ENCODE measurements around the gene EFCAB11. TPM values are rescaled to one million over a fixed set of nuclear protein-coding genes. Genes with fewer than 3 reads are reported as not detected.

The EFCAB11 gene
- total and polyA plus RNA-seq, 9 of the 15 experiments (the other 6 are each of a cell fraction or from before 2014, with no cell fraction given): 13.4 to 37.9 (median 17.4) TPM

GRCh38 chr14:89755816-89756215 is 198.7 kb downstream of the EFCAB11 start:
- TF ChIP-seq ZNF668 (CRISPR knock-in tag; IDR thresholded peaks at IDR 0.05): no peak
- no peak for TF ChIP-seq MED1 (CRISPR knock-in tag; IDR thresholded peaks at IDR 0.05; ENCODE audit: borderline replicate concordance)
- no peak for TF ChIP-seq HEY1 (CRISPR knock-in tag; IDR thresholded peaks at IDR 0.05; ENCODE audit: borderline replicate concordance)
- TF ChIP-seq ZBTB43 (CRISPR knock-in tag; IDR thresholded peaks at IDR 0.05): no peak
- no peak for TF ChIP-seq DPF2 (IDR thresholded peaks at IDR 0.05)
- no peak for TF ChIP-seq ZNF146 (CRISPR knock-in tag; IDR thresholded peaks at IDR 0.05; ENCODE audit: unreplicated experiment)
- TF ChIP-seq SP1 (CRISPR knock-in tag; IDR thresholded peaks at IDR 0.05): no peak
- Histone ChIP-seq H3K27ac (ENCODE audit: extremely low read depth, low read depth, low read length) (no peak overlapping the region), H3K9me1 (ENCODE audit: control insufficient read depth, insufficient read depth, low read length) (no peaks in the 10 kb centered on the region), H3K4me3 (no peak overlapping the region), H3K4me1 (replicated peaks in 1 of 2; ENCODE audit: control insufficient read depth in 2 of 2, insufficient read depth in 2 of 2, low read length in 2 of 2) (no peaks in the 10 kb centered on the region), H3K4me2 (ENCODE audit: insufficient read depth, low read length) (no peak overlapping the region), H3K27me3 (ENCODE audit: control insufficient read depth in 2 of 2, insufficient read depth in 2 of 2, low read length in 2 of 2) (no peaks in the 10 kb centered on the region; a peak in 1 of 5 replicates), H3K9ac (ENCODE audit: insufficient read depth in 1 of 2, low read depth in 2 of 2, low read length in 2 of 2) (no peak overlapping the region), H2AFZ (ENCODE audit: low read depth, low read length) (no peak overlapping the region), H3K36me3 (ENCODE audit: control insufficient read depth, insufficient read depth, low read length) (no peaks in the 10 kb centered on the region), H4K20me1 (replicated peaks; ENCODE audit: control insufficient read depth, insufficient read depth, low read length) (no peaks in the 10 kb centered on the region), H3K9me3 (replicated peaks; ENCODE audit: control insufficient read depth, insufficient read depth, low read depth, low read length) (no peaks in the 10 kb centered on the region), H3K79me2 (ENCODE audit: control insufficient read depth, insufficient read depth, low read length) (no peaks in the 10 kb centered on the region)
- intact Hi-C loops (cut with micrococcal nuclease): no loop called here
- DNase-seq (ENCODE audit: extremely low read depth in 1 of 4, low spot score in 3 of 4) (no peak), FAIRE-seq (no peak), ATAC-seq (no peak)
- POLR2A ChIA-PET: no interaction called here
- CTCF ChIA-PET (ENCODE audit: low intra/inter-chr PET ratio): no interaction called here
- BruUV-seq (replicated peaks): no TSS peak
- in situ Hi-C loops (cut with MboI): no loop called here
- 0% methylated on average over 3 of the region's 4 CpGs for WGBS (ENCODE audit: insufficient coverage, low coverage, missing lambda C conversion rate)
